NCI-H2107 treated with DMSO at 0.1 percent for 48 hours (cell line): ENCODE data around the gene KRTAP12-3.

Experiments used
- DNase-seq: peaks from one replicate; lab custom pipeline; 2025; ENCODE audit not compliant: unreplicated experiment; lab: John Stamatoyannopoulos, UW

Gene KRTAP12-3

GRCh38 chr21:44701541-44701940 is 43.8 kb downstream of the KRTAP12-3 start:
- DNase-seq: no peak

GRCh38 chr21:44702111-44702972 is 44.6 kb downstream of the KRTAP12-3 start:
- DNase-seq: peak; percentile 67

- peak; percentile 90 for DNase-seq
These were observed 45.4 kb downstream of the KRTAP12-3 start for GRCh38 chr21:44702973-44703730.

GRCh38 chr21:44703731-44704635 is 46.3 kb downstream of the KRTAP12-3 start:
- DNase-seq: no peak

- no peak for DNase-seq
These were observed 46.9 kb downstream of the KRTAP12-3 start for GRCh38 chr21:44704636-44705001.

GRCh38 chr21:44706026-44706705 is 48.4 kb downstream of the KRTAP12-3 start:
- DNase-seq: no peak

- DNase-seq: no peak
These were observed 49.2 kb downstream of the KRTAP12-3 start for GRCh38 chr21:44706706-44707581.
